Measurements from ENCODE around the gene ZNF254.

ZNF254 gene

DNA sequence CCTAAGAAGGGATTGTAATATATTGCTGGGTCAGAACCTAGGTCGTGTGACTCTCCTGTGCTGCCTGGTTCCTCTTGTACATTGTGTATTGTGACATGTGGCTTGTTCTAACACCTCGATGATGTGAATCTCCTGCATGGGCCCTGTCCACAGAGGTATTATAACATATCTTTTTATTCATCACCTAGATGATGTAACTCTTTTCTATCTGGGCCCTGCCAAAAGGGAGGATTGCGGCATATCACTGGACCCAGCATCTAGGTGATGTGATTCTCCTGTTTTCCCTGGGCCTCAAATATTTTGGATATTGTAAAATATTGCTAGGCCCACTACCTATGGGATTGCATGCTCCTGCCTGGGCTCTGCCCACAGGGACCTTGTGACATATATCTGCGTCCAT, 33.4 kb upstream of the ZNF254 start:
- FAIRE-seq (no peak), DNase-seq (ENCODE audit: insufficient read length, low spot score) (no peak)
- TF ChIP-seq, protein P1, sequence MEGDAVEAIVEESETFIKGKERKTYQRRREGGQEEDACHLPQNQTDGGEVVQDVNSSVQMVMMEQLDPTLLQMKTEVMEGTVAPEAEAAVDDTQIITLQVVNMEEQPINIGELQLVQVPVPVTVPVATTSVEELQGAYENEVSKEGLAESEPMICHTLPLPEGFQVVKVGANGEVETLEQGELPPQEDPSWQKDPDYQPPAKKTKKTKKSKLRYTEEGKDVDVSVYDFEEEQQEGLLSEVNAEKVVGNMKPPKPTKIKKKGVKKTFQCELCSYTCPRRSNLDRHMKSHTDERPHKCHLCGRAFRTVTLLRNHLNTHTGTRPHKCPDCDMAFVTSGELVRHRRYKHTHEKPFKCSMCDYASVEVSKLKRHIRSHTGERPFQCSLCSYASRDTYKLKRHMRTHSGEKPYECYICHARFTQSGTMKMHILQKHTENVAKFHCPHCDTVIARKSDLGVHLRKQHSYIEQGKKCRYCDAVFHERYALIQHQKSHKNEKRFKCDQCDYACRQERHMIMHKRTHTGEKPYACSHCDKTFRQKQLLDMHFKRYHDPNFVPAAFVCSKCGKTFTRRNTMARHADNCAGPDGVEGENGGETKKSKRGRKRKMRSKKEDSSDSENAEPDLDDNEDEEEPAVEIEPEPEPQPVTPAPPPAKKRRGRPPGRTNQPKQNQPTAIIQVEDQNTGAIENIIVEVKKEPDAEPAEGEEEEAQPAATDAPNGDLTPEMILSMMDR (IDR thresholded peaks at IDR 0.05; ENCODE audit: insufficient read depth, missing control alignments), result no peak

DNA sequence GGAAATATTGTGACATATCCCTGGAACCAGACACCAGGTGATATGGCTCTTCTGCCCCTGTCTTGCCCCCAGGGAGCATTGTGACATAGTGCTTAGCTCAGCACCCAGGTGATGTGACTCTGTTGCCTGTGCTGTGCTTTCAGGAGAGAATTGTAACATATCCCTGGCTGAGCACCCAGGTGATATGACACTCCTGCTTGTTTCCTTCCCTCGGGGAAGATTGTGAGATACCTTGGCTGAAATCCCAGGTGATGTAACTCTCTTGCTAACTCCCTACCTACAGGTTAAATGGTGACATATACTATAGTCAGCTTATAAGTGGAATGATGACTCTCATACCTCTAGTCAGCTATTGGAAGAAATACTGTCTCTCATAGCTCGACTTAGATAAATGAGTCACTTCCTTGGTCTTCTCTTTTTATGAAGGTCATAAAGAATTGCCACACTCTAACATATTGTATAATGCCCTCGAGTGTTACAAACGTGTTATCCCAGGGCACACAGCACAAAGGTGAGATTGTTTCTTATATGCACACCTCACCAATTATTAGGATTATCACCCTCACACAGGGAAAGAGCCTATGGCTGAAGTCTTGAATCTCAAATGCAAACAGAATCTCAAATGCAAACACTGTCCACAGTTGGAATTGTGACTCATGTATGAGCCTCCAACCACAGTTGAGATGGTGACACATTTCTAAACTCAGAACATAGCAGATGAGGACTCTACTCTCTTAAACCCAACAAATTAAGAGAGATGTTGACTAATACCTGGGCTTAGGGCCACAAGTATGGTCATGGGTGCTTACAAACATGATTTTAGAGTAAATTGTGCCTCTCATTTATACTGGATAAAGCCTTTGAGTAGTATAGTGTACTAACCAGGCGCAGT, 32.7 kb upstream of the ZNF254 start:
- DNase-seq (ENCODE audit: insufficient read length, low spot score) (no peak), FAIRE-seq (no peak)
- TF ChIP-seq, protein P1 (IDR thresholded peaks at IDR 0.05; ENCODE audit: insufficient read depth, missing control alignments), result no peak

DNA sequence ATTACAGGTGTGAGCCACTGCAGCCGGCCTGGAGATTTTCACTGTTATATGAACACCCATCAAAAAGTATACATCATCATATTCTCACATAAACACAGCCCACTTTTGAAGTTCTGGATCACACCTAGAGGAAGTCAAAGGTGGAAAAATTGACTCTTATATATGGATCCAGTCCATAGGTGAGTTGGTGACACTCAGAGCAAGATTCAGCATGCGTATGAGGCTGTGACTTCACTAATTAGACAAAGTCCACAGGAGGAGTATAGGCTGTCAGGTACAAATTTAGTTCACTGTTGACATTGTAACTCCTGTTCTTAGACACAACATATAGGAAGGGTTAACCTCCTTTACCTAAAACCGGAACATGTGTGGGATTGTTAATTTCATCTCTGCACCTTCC, 31.4 kb upstream of the ZNF254 start:
- TF ChIP-seq, protein P1 (IDR thresholded peaks at IDR 0.05; ENCODE audit: insufficient read depth, missing control alignments), result no peak
- DNase-seq (ENCODE audit: insufficient read length, low spot score), result no peak
- no peak for FAIRE-seq

DNA sequence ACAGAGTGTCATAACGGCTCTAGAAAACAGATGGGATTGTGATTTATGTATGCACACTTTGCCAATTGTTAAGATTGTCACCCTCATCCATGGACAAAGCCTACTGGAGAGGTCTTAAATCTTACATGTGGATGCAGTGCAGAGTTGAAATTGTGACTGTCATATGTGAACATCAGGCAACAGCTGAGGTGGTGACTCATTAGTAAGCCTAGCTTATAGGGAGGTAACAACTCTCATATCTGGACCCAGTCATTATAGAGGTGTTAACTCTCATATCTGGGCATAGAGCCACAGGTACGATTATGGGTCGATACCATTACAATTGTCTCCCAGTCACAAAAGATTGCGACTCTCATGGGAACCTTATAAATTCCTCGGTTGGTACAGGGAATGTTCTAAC, 29.8 kb upstream of the ZNF254 start:
- FAIRE-seq (no peak), DNase-seq (ENCODE audit: insufficient read length, low spot score) (no peak)
- TF ChIP-seq, protein P1 (IDR thresholded peaks at IDR 0.05; ENCODE audit: insufficient read depth, missing control alignments), result no peak

DNA sequence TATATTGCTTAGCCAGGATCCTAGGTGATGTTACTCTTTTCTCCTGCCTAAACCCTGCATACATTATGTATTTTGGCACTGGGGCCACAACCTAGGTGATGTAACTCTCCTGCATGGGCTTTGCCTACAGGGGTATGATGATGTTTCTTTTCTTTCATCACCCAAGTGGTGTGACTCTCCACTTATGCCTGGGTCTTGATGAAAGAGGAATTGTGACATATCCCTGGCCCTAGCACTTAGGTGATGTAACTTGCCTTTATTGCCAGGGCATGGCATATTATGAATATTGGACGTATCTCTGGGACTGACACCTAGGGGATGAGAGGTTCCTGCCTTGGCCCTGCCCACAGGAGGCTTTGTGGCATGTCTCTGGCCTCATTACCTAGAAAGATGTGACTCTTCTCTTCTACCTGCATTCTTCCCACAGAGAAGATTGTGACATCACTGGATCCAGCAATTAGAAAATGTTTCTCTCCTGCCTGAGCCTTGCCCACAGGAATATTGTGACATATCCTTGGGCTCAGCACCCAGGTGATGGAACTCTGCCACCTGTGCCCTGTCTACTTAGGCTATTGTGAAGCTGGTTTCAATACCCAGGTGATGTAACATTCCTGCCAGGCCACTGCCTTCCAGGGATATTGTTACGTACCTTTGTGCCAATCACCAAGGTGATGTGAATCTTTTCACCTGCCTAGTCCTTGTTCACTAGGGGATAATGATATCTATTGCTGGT, 27.3 kb upstream of the ZNF254 start:
- FAIRE-seq, result no peak
- no peak for DNase-seq (ENCODE audit: insufficient read length, low spot score)
- TF ChIP-seq, protein P1 (IDR thresholded peaks at IDR 0.05; ENCODE audit: insufficient read depth, missing control alignments), result no peak

DNA sequence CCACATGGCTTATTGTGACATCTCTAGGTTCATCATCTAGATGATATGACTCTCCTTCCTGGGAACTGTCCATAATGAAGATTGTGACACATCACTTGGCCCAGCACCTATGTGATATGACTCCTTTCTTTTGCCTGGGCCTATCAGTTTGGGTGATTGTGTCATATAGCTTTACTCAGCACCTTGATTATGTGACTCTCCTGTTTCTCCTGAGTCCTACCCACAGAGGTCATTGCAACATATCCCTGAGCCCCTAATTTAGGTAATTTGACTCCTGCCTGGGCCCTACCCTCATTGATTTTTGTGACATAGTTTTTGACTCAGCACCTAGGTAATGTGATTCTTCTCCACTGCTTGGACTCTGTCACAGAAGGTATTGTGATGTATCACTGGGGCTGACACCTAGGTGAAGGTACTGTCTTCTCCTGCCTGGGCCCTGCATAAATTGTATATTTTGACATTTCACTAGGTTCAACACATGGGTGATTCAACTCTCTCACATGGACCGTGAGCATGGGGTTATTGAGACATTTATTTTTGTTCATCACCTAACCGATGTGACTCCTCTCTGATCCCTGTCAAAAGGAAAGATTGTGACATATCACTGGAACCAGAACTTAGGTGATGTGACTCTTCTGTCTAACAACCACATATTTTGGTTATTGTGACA, 26.2 kb upstream of the ZNF254 start:
- TF ChIP-seq, protein P1 (IDR thresholded peaks at IDR 0.05; ENCODE audit: insufficient read depth, missing control alignments), result no peak
- FAIRE-seq (no peak), DNase-seq (ENCODE audit: insufficient read length, low spot score) (no peak)

Measured in D721Med (cell line).